HL-60 (cell line): ENCODE data around the gene GNPAT.

Source experiments
- DNase-seq, 2 experiments: peaks; one replicate each; pipeline ENCODE4 v3.0.0-alpha.2; 2010 to 2020; ENCODE audit warnings: low read depth in 1 of 2, low spot score in 1 of 2
- H3K27ac ChIP-seq: fragments of 250-450 bp; sonication (Bioruptor Pico); replicated peaks from 2 replicates; pipeline ENCODE4 v1.5.1; 2020; ENCODE audit warnings: mild to moderate bottlenecking, moderate library complexity
- H3K27me3 ChIP-seq: fragments of 250-450 bp; sonication (Bioruptor Pico); 2 replicates; pipeline ENCODE4 v1.5.1; 2021; ENCODE audit warnings: mild to moderate bottlenecking, moderate library complexity; ENCODE audit not compliant: insufficient read depth, poor library complexity, severe bottlenecking
- H3K4me3 ChIP-seq: replicated peaks from 2 replicates; pipeline ENCODE4 v1.5.1; 2011; ENCODE audit warnings: mild to moderate bottlenecking, control low read depth, low read length; ENCODE audit not compliant: insufficient read depth
- GABPA ChIP-seq: IDR thresholded peaks from 2 replicates; pipeline ENCODE4 v1.6.1; 2012; ENCODE audit warnings: low read depth
- POLR2AphosphoS5 ChIP-seq: IDR thresholded peaks from 2 replicates; pipeline ENCODE4 v1.6.1; 2012; ENCODE audit warnings: low read depth
- SPI1 ChIP-seq: IDR thresholded peaks from 2 replicates; pipeline ENCODE4 v1.6.1; 2012; ENCODE audit warnings: low read depth, mild to moderate bottlenecking, borderline replicate concordance
- TF ChIP-seq, protein P1 (sequence below): IDR thresholded peaks from 2 replicates; pipeline ENCODE4 v1.6.1; 2012; ENCODE audit warnings: low read depth; ENCODE audit not compliant: insufficient replicate concordance
- TF ChIP-seq, protein P2 (sequence below): IDR thresholded peaks from one replicate; pipeline ENCODE4 v1.5.1; 2011; ENCODE audit warnings: low read length, control low read depth, inconsistent platforms; ENCODE audit not compliant: insufficient read depth

Gene GNPAT

DNA sequence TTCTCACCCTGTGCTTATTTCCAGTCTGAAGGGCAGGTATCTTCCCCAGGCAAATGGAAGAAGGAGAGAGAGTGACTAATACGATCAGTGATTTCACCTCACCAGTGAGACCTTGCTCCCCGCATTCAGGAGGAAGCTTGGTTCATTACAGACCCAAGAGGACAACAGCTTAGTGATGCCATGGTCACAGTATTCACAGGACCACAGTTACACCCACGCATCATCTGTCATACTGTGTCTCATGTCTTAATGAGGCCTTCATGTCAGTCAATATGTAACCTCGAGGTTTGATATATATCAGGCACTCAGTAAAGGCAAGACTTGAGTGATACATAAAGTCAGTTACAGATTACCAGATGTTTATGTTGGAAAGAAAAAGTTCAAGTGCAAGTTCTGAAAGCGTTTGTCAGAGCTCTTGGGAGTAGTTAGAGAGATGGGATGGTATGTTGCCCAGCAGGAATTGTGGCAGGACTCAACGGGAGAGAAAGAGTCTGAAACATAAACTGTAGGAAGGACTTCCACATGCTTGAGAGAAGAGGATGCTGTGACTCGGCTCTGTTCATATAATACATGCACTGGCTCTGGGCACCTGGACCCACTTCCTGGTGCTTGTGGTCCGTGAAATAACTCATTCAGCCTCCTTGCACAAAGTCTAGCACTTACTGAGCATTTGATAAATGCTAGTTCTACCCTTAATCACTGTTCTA is 33.3 kb downstream of the GNPAT start:
- H3K4me3 ChIP-seq: no peak overlapping the region
- H3K27me3 ChIP-seq: no peaks in the 10 kb centered on the region
- H3K27ac ChIP-seq: no peak overlapping the region
- DNase-seq: no peak
- TF ChIP-seq GABPA (no peak), POLR2AphosphoS5 (no peak), SPI1 (no peak)
- TF ChIP-seq, protein P1, sequence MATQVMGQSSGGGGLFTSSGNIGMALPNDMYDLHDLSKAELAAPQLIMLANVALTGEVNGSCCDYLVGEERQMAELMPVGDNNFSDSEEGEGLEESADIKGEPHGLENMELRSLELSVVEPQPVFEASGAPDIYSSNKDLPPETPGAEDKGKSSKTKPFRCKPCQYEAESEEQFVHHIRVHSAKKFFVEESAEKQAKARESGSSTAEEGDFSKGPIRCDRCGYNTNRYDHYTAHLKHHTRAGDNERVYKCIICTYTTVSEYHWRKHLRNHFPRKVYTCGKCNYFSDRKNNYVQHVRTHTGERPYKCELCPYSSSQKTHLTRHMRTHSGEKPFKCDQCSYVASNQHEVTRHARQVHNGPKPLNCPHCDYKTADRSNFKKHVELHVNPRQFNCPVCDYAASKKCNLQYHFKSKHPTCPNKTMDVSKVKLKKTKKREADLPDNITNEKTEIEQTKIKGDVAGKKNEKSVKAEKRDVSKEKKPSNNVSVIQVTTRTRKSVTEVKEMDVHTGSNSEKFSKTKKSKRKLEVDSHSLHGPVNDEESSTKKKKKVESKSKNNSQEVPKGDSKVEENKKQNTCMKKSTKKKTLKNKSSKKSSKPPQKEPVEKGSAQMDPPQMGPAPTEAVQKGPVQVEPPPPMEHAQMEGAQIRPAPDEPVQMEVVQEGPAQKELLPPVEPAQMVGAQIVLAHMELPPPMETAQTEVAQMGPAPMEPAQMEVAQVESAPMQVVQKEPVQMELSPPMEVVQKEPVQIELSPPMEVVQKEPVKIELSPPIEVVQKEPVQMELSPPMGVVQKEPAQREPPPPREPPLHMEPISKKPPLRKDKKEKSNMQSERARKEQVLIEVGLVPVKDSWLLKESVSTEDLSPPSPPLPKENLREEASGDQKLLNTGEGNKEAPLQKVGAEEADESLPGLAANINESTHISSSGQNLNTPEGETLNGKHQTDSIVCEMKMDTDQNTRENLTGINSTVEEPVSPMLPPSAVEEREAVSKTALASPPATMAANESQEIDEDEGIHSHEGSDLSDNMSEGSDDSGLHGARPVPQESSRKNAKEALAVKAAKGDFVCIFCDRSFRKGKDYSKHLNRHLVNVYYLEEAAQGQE: no peak
- TF ChIP-seq, protein P2, sequence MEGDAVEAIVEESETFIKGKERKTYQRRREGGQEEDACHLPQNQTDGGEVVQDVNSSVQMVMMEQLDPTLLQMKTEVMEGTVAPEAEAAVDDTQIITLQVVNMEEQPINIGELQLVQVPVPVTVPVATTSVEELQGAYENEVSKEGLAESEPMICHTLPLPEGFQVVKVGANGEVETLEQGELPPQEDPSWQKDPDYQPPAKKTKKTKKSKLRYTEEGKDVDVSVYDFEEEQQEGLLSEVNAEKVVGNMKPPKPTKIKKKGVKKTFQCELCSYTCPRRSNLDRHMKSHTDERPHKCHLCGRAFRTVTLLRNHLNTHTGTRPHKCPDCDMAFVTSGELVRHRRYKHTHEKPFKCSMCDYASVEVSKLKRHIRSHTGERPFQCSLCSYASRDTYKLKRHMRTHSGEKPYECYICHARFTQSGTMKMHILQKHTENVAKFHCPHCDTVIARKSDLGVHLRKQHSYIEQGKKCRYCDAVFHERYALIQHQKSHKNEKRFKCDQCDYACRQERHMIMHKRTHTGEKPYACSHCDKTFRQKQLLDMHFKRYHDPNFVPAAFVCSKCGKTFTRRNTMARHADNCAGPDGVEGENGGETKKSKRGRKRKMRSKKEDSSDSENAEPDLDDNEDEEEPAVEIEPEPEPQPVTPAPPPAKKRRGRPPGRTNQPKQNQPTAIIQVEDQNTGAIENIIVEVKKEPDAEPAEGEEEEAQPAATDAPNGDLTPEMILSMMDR: no peak

- Histone ChIP-seq H3K27me3 (no peaks in the 10 kb centered on the region), H3K4me3 (no peak overlapping the region), H3K27ac (no peak overlapping the region)
- DNase-seq: no peak
- TF ChIP-seq, protein P1: no peak
- TF ChIP-seq SPI1 (no peak), GABPA (no peak), POLR2AphosphoS5 (no peak)
- TF ChIP-seq, protein P2: no peak
Measured at GRCh38 chr1:231278100-231278790, 37.2 kb downstream of the GNPAT start.

- DNase-seq: no peak
- Histone ChIP-seq H3K4me3 (no peak overlapping the region), H3K27me3 (no peaks in the 10 kb centered on the region), H3K27ac (no peak overlapping the region)
- TF ChIP-seq POLR2AphosphoS5: no peak
- TF ChIP-seq SPI1: no peak
- TF ChIP-seq, protein P1: no peak
- TF ChIP-seq GABPA: no peak
- TF ChIP-seq, protein P2: no peak
Measured at GRCh38 chr1:231279081-231279480, 38.1 kb downstream of the GNPAT start.
